Inflammatory macrophage (primary cell): Measurements from ENCODE around the gene FADS2.
A peak's percentile ranks its signal among the peaks of the same experiment; 100 is the strongest.

ENCODE experiments used
- DNase-seq, 2 donors: peaks; one replicate each; pipeline ENCODE4 v3.0.0-alpha.2; 2020 to 2022

FADS2 gene

DNA sequence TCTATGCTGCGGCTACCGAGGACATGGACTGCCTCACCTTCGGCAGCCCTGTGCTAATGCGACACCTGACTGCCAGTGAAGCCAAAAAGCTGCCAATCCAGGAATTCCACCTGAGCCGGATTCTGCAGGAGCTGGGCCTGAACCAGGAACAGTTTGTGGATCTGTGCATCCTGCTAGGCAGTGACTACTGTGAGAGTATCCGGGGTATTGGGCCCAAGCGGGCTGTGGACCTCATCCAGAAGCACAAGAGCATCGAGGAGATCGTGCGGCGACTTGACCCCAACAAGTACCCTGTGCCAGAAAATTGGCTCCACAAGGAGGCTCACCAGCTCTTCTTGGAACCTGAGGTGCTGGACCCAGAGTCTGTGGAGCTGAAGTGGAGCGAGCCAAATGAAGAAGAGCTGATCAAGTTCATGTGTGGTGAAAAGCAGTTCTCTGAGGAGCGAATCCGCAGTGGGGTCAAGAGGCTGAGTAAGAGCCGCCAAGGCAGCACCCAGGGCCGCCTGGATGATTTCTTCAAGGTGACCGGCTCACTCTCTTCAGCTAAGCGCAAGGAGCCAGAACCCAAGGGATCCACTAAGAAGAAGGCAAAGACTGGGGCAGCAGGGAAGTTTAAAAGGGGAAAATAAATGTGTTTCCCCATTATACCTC, 32.1 kb upstream of the FADS2 start:
- DNase-seq = no peak

DNA sequence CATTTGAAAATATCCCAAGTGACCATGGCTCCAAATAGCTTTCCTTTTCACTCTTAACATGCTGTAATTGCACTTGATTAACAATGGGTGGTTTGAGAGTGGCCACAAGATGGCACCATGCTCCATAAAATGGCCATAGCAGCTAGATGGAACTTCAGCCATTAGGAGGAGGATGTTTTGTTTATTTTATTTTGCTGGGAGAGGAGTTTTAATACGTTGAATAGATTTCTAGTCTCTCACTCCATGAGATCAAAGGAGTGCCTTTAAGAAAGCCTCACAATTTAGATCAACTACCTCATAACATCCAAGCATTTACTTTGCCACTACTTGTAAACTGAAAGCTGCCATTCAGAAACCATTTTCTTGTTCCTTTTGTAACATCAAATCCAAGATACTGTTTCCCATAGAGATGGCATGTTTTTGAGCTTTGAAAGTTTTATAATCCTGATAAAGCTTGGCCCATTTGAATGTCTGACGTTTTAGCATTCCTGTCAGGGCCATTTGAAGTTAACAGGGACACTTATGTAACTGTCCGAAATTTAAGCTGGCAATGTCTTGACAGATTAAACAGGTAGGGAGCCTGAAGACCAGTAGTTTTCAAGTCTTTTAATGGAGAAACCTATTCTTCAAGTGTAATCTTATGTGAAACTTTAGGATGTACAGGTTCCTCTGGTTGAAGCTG, 30.7 kb upstream of the FADS2 start:
- DNase-seq = peak; percentile 84 to 86

DNA sequence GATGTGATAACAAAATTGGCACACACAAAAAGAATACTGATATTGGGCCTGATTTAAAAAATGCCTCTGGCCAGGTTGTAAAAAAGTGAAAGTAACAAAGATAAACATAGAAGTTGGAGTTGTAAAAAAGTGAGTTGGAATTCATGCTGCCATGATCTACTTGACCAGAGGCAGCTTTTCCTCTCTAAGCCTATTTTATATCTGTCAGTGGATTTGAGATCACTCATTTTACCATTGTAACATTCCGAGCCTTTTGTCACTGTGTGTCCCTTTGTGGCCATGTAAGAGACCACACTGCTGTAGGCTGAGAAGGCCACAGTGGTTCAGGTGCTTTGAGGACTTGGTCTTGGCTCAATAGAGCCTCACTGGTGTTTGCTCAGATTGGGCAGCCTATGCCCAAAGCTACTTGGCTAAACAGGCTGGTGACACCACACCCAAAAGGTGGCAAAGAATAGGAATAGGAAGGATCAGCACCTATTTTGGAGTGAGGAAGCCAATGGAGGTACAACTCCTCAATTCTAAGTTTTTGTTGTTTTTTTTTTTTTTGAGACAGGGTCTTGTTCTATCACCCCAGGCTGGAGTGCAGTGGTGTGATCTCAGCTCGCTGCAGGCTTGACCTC, 28.3 kb upstream of the FADS2 start:
- DNase-seq = no peak

DNA sequence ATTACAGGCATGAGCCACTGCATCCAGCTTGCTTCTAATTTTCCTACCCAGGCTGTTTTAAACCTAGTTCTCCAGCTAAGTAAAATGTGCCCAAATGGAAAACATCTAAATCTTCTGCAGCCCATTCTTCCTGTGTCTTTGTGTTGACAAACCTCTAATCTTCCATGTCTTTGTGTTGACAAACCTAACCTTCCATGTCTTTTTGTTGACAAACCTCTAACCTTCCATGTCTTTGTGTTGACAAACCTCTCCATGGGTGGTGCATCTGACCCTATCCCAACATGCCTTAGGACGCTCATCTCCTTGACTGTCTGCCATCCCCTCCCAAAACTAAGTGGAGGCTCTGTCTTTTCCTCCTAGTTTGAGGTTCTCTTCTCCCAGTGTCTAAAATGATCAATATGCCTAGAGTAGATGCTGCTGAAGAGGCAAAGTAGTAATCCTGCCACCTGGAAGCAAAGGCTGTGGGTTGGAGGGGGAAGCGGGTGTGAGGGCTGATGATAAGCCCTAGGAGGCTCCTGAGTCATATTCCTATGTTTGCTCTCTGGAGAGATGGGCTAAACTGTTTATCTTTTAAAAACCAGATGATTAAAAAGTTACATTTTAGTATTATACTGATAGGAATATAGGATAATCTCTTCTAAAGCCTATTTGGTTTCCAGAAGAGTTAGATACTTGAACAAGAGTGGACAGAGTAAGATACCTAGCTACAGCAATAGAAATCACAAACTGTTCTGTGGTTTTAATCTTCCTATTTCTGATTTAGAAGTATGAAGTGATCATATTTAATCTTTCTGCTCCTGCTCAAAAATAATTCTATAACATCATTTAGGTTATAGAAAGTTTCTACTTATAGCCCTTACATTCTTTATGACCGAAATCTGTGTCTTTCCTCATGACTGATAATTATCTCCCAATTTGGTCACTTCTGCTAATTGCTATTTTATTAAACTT, 27.5 kb upstream of the FADS2 start:
- DNase-seq = no peak

GRCh38 chr11:61802605-61803004, 25.5 kb upstream of the FADS2 start:
- no peak for DNase-seq

DNA sequence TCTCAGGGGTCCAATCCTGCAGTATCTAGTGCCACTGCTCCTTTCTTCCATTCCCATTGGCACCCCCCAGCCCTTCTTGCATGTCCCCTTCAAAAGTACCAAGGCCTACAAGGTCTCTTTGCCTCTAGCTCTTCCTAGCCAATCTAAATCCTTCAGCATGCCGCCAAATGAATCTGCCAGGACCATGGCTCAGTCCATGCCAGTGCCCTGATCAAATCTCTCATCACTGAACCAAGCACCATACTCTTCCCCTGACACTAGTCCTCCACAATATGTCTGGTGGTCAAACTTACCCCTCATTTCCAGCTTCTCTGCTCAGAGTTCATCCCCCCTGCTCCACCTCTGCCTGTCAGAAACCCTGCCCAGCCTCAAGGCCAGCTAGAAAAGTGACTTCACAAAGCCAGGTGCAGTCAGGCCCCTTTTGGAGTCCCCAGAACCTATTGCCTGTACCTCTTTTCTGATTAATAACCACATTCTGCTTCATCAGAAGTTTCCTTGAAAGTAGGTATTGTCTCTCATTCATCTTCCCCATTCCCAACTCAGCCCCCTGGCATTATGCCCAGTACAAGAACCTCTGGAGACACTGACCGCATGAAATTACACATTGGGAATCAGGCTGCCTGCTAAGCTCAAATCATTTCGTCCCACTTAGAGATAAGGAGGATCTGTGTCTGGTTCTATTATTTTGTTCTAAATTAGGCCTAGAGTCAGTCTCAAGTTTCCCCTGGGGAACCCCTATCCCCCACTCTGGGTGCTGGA, 24.0 kb upstream of the FADS2 start:
- no peak for DNase-seq

DNA sequence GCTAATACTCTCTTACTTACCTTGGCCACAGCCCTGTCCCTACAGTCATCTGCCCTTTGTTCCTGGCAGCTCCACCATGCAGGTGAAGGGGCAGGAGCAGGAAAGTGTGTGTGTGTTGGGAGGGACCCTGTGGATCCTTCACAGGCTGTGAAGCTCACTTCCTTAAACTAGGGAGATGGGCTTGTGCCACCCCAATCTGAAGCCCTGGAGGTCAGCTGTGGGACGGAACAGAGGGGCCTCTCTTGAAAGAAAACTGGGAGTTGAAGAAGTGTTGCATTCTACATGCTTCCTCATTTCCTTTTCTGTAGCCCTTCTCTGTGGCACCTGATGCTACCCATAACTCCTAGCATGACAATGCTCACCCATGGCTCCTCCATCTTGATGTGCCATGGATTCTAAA, 23.0 kb upstream of the FADS2 start:
- DNase-seq = no peak

DNA sequence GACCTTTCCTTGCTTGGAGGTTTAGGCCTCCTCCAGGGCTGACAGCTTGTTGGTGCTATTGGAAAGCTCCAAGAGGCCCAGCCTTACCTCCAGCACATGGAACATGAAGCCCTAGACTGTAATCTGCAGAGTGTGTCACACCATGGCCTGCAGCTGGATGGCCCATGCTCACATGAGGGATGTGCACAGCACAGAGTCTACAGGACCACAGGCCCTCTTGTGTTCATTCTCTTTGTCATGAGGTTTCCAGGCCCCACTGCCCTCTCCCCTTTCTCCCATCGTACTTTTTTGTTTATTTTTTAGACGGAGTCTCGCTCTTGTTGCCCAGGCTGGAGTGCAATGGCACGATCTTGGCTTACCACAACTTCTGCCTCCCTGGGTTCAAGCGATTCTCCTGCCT, 21.3 kb upstream of the FADS2 start:
- no peak for DNase-seq

GRCh38 chr11:61810671-61811175, 17.4 kb upstream of the FADS2 start:
- no peak for DNase-seq

DNA sequence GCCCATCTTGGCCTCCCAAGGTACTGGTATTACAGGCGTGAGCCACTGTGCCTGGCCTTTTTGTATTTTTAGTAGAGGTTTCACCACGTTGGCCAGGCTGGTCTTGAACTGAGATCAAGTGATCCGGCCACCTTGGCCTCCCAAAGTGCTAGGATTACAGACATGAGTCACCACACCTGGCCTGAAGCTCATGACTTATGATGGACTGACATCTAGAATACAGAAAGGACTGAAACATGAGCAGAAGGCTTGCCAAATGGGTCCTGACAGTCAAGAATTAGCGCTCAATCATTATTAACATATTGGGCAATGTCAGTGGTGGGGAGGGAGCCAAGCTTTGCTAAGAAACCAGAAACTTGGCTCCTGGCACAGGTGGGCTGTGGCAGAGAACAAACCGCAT, 16.3 kb upstream of the FADS2 start:
- no peak for DNase-seq

DNA sequence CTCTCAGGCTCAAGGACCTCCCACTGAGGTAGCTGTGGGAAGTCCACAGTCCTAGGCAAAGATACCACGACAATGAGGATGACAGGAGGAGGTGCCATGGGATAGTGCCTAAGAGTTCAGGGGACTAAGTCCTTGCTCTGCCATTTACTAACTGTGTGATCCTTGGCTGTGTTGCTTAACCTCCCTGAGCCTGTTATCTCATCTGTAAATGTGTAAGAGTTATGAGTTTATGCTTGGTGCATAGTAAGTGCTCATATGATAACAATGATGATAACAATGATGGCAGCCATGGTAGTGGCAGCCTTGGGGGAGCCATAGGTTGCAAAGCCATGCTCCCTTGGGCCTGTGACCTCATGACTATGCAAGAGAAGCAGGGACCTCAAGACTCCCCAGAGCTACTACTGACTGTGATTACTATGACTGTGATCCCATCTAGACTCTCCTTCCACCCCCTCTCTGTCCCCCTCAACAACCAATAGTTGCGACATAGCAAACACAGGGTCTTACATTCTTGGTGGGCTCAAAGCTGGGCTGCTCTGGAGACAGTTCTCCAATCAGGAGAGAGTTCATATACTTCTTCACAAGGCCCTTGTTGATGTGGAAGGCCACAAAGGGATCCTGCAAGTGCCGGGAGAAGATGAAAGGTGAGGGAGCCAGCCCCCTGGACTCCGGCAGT, 15.2 kb upstream of the FADS2 start:
- no peak for DNase-seq

DNA sequence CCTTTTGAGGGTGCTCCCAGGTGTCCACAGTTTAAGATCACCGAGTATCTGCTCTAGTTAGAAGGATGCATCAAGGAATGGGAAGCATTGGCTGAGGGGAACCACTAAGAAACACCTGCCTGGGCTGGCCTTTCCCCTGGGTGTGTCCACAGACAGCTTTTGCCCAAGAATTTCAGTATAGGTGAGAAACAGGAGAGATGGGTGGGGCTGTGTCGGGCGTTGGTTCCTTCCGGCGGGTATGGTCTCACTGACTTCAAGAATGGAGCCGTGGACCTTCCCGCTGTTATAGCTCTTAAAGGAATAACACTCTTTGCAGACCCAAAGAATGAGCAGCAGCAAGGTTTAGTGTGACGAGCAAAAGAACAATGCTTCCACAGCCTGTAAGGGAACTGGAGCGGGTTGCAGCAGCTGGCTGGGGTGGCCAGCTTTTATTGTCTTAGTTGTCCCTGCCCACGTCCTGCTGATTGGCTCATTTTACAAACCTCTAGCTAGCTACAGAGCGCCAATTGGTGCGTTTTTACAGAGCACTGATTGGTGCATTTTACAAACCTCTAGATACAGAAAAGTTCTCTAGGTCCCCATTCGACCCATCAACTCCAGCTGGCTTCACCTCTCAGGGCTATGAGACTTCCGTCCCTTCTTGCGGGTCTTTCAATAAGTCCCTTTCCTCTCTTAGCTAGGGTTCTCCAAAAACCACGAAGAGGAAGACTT, 13.7 kb upstream of the FADS2 start:
- peak; percentile 81 to 86 for DNase-seq

DNA sequence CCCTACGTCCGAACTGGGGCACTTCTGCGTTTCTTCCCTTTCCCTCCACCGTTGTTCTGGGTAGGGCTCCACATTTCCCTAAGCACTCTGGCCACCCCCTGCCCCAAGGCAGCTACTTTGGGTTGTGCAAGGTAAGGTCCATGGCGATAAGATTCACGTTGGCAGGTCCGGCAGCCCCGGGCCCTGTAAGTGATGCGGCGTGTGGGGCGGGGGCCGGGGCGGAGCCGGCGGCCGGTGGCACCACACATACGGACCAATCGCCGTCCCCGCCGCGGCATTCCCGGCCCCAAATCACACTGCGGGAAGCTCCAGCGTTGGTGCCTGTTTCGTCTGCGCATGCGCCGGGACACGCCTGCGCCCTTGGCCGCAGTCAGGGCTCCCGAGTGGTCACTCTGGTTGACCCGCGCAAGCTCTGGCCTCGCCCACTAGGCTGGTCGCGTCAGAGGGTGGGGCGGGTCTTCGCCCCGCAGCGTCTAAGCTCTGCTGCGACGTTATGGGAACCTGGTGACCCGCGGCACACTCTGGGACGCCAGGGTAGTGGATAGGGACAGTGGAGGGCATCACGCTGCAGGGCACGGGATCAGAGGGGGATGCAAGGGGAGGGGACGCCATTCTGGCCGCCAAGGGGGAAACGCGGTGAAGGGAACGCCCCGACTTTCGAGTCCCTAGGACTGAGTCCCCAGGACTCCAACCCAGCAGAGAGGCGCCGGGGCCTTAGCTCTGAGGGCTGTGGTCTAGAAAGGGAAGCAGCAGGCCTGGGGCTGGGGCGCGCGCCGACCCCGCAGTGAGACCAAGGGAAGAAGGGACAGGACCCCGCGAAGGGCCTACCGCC, 12.9 kb upstream of the FADS2 start:
- DNase-seq = peak; percentile 99 to 100

GRCh38 chr11:61815790-61816735, 12.0 kb upstream of the FADS2 start:
- peak; percentile 26 to 34 for DNase-seq

- peak; percentile 97 to 98 for DNase-seq
These were observed 11.2 kb upstream of the FADS2 start, which contains the start of gene FADS1 for GRCh38 chr11:61816736-61817455. Gene FADS1, minus strand, starts transcription at chr11:61817003. Its CDS starts 74 bp downstream, at chr11:61816929.

DNA sequence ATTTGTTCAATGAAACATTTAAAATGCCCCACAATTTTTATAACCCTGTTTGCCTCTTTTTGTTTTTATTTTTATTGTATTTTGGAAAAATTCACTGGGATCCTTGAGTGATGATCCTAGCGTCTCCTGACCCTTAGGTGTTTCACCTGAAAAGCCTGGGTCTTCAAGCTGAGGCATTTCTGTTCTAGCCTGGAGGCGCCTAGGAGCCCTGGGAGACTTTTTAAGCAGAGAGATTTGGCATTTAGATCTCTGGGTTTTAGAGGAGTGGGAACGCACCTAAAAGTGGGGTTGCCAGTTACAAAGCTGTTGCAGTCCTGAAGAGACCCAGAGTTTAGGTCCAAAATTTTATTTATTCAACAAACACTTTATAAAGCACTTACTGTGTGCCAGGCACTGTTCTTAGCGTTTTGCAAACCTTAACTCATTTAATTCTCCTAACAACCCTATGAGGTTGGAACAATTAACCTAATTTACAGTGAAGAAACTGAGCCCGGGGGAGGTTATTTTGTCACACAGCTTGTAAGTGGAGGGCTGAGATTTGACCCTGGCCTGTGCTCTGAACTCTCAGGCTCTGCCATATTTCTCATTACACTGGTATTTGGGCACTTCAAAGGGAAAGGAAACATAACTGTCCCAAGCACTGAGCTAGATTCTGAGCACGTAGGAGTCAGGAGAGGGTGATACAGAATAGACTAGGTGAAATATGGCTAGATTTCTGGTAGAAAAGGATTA, 10.5 kb upstream of the FADS2 start:
- no peak for DNase-seq

DNA sequence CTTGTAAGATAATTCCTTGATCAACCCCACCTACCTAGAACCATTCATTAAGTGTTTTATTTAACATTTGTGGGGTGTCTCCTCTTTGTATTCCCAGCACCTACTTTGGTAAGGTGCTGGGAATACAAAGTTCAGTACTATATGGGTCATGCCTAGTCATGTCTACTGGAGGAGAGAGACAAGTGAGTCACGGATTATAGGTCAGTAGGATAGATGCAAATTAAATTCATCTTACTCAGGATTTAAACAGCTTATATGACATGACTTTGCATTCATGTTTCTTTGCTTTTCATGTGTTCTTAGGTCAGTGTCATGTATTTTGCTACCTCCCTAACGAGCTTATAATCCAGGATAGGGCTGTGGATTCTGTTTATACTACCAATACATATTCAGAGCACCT, 7.9 kb upstream of the FADS2 start:
- no peak for DNase-seq
